ENCODE results near the gene UNC13A. TPM values are rescaled to one million over a fixed set of nuclear protein-coding genes. Genes with fewer than 3 reads are reported as not detected.

UNC13A gene
- total RNA-seq, 3 donors from 2014 or later (not counting 1 experiment from before 2014, with no cell fraction given) = not detected

GRCh38 chr19:17618936-17619335, 69.2 kb downstream of the UNC13A start:
- Histone ChIP-seq H3K27me3 (ENCODE audit: control insufficient read depth, insufficient read depth, low read length) (peaks cover 11% of the 10 kb centered on the region), H3K4me1 (ENCODE audit: control insufficient read depth, insufficient read depth, low read length) (peaks cover 11% of the 10 kb centered on the region), H3K9me3 (ENCODE audit: control insufficient read depth, insufficient read depth, low read length) (no peaks in the 10 kb centered on the region), H3K4me3 (ENCODE audit: low read length) (no peak overlapping the region), H3K27ac (ENCODE audit: low read length) (no peak overlapping the region), H3K36me3 (ENCODE audit: control insufficient read depth, insufficient read depth, low read length) (no peaks in the 10 kb centered on the region)
- H3K27ac Mint-ChIP-seq = no peak overlapping the region
- H3K36me3 Mint-ChIP-seq = no peaks in the 10 kb centered on the region
- no peaks in the 10 kb centered on the region for H3K9me3 Mint-ChIP-seq
- intact Hi-C loops (cut with micrococcal nuclease) = no loop called here
- ATAC-seq = no peak
- peaks cover 12 to 22% of the 10 kb centered on the region in 2 donors for H3K27me3 Mint-ChIP-seq (ENCODE audit: low read depth in 2 of 2)
- peaks cover 7 to 14% of the 10 kb centered on the region in 2 donors for H3K4me1 Mint-ChIP-seq
- no peak overlapping the region for H3K4me3 Mint-ChIP-seq
- DNase-seq = no peak
- WGBS (ENCODE audit: insufficient coverage) = 14% methylated on average over 2 of the region's 2 CpGs
- no peak for TF ChIP-seq CTCF (IDR thresholded peaks at IDR 0.05)

- no peaks in the 10 kb centered on the region for H3K36me3 Mint-ChIP-seq
- no peak for ATAC-seq
- no peak for DNase-seq
- H3K4me1 Mint-ChIP-seq = peaks cover 7 to 14% of the 10 kb centered on the region in 2 donors
- no peaks in the 10 kb centered on the region for H3K9me3 Mint-ChIP-seq
- H3K36me3 ChIP-seq (ENCODE audit: control insufficient read depth, insufficient read depth, low read length) = no peaks in the 10 kb centered on the region
- TF ChIP-seq CTCF (IDR thresholded peaks at IDR 0.05) = no peak
- no peak overlapping the region for H3K27ac Mint-ChIP-seq
- H3K4me3 Mint-ChIP-seq = no peak overlapping the region
- no peak overlapping the region for H3K27ac ChIP-seq (ENCODE audit: low read length)
- intact Hi-C loops (cut with micrococcal nuclease) = no loop called here
- peaks cover 11% of the 10 kb centered on the region for H3K4me1 ChIP-seq (ENCODE audit: control insufficient read depth, insufficient read depth, low read length)
- 86% methylated on average over 5 of the region's 7 CpGs for WGBS (ENCODE audit: insufficient coverage)
- no peaks in the 10 kb centered on the region for H3K9me3 ChIP-seq (ENCODE audit: control insufficient read depth, insufficient read depth, low read length)
- H3K4me3 ChIP-seq (ENCODE audit: low read length) = no peak overlapping the region
- peaks cover 12 to 22% of the 10 kb centered on the region in 2 donors for H3K27me3 Mint-ChIP-seq (ENCODE audit: low read depth in 2 of 2)
- H3K27me3 ChIP-seq (ENCODE audit: control insufficient read depth, insufficient read depth, low read length) = peaks cover 11% of the 10 kb centered on the region
Observed at GRCh38 chr19:17618281-17618903, 69.8 kb downstream of the UNC13A start.

GRCh38 chr19:17617807-17618192, 70.4 kb downstream of the UNC13A start:
- Histone ChIP-seq H3K4me1 (ENCODE audit: control insufficient read depth, insufficient read depth, low read length) (peaks cover 9% of the 10 kb centered on the region), H3K4me3 (ENCODE audit: low read length) (no peak overlapping the region), H3K36me3 (ENCODE audit: control insufficient read depth, insufficient read depth, low read length) (no peaks in the 10 kb centered on the region), H3K27me3 (ENCODE audit: control insufficient read depth, insufficient read depth, low read length) (peaks cover 11% of the 10 kb centered on the region), H3K9me3 (ENCODE audit: control insufficient read depth, insufficient read depth, low read length) (no peaks in the 10 kb centered on the region), H3K27ac (ENCODE audit: low read length) (no peak overlapping the region)
- Mint-ChIP-seq H3K4me1 (peaks cover 7 to 12% of the 10 kb centered on the region in 2 donors), H3K27ac (no peak overlapping the region), H3K36me3 (no peaks in the 10 kb centered on the region), H3K27me3 (ENCODE audit: low read depth in 2 of 2) (peaks cover 12 to 22% of the 10 kb centered on the region in 2 donors), H3K4me3 (no peak overlapping the region), H3K9me3 (no peaks in the 10 kb centered on the region)
- ATAC-seq = no peak
- no peak for DNase-seq
- 81% methylated on average over 4 of the region's 7 CpGs for WGBS (ENCODE audit: insufficient coverage)
- TF ChIP-seq CTCF (IDR thresholded peaks at IDR 0.05) = no peak
- intact Hi-C loops (cut with micrococcal nuclease) = no loop called here

Data from natural killer cell (primary cell).